ENCODE results near the gene TMEM244.
"Not testable (repeated sequence)": the region's sequence is repeated elsewhere in the genome, so short reads cannot be mapped to it uniquely, and the experiment has no call there.

Gene TMEM244

GRCh38 chr6:129860908-129861665, at the start of gene TMEM244:
TMEM244 (minus strand) TSS chr6:129861315; CDS start chr6:129861188, 127 bp downstream.
- DNase-seq (ENCODE audit: extremely low read depth in 1 of 2, low read depth in 1 of 2), result no peak

DNA sequence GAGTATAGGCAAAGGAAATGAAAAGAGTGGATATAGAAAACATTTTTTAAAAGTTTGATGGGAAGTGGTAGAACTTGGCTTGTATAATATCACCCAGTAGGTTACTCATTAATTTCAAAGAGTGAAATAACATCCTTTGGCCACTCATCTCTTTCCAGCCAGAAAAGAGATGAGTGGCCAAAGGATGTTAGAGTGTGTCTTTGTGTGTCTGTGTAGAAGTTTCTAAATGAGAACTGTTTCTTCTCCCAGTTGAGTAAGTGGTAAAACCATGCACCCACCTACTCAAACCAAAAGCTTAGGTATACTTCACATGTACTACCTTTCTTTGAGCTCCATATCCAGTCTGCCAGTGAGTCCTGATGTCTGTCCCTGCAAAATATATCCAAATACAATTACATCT, 47.7 kb upstream of the TMEM244 start:
- no peak for DNase-seq (ENCODE audit: extremely low read depth in 1 of 2, low read depth in 1 of 2)

GRCh38 chr6:129908356-129908755, 47.2 kb upstream of the TMEM244 start:
- no peak for DNase-seq (ENCODE audit: extremely low read depth in 1 of 2, low read depth in 1 of 2)

DNA sequence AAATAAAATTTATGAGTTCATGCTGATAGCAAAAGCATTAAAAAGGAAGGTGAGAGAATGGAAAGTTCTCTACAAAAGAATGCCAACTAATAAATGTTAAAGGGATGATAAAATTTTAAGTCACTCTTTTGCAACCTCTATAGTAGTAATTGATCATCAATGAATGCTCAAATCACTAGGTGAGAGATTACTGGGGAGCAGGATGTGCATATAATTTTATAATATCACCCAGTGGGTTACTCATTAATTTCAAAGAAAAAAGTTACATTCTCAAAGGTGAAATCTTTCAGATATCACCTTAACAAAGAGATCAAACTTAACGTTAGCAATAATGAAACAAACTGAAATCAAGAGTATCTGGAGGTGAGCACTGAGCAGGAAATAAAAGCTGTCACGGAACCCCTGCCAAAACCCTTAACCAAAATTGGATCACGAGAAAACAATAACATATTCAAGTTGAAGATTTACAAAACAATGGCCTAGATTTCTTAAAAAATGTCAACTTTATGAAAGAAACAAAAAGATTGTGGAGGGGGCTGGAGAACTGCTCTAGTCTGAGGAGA, 45.5 kb upstream of the TMEM244 start:
- DNase-seq (ENCODE audit: extremely low read depth in 1 of 2, low read depth in 1 of 2), result no peak

DNA sequence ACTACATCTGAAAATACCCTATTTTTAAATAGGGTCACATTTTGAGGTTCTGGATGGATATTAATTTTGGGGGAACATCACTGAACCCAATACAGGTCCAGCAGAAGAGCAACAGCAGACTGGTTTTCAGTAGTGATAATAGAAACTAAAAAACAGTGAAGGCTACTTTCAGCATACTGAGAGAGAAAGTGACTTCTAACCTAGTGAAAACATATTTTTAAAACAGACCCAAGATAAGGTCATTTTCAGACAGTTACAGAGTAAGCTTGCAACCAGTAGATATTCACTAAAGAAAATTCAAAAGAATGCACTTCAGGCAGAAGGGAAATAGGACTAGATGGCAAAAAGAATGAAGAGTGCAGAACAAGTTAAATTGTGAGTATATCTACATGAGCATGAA, 42.0 kb upstream of the TMEM244 start:
- DNase-seq (ENCODE audit: extremely low read depth in 1 of 2, low read depth in 1 of 2), result no peak

DNA sequence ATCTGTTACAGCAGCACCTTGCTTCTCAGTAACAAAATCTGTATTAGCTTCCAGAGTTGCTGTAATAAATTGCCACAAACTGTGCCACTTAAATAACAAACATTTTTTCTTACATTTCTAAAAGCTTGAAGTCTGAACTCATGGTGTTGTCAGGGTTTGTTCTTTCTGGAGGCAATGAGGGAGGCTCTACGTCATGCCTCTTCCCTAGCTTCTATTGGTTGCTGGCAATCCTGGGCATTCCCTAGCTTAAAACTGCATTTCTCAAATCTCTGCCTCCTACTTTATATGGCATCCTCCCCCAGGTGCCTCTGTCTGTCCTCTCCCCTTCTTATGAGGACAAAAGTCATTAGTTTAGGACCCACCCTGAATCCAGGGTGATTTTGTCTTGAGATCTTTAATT, 41.6 kb upstream of the TMEM244 start:
- no peak for DNase-seq (ENCODE audit: extremely low read depth in 1 of 2, low read depth in 1 of 2)

GRCh38 chr6:129901910-129902309, 40.8 kb upstream of the TMEM244 start:
- no peak for DNase-seq (ENCODE audit: extremely low read depth in 1 of 2, low read depth in 1 of 2)

- no peak for DNase-seq (ENCODE audit: extremely low read depth in 1 of 2, low read depth in 1 of 2)
These were observed 34.6 kb upstream of the TMEM244 start for GRCh38 chr6:129895692-129896091.

- DNase-seq (ENCODE audit: extremely low read depth in 1 of 2, low read depth in 1 of 2), result no peak
These were observed 33.8 kb upstream of the TMEM244 start for GRCh38 chr6:129894921-129895320.

- no peak for DNase-seq (ENCODE audit: extremely low read depth in 1 of 2, low read depth in 1 of 2)
These were observed 32.5 kb upstream of the TMEM244 start for GRCh38 chr6:129893640-129894039.

DNA sequence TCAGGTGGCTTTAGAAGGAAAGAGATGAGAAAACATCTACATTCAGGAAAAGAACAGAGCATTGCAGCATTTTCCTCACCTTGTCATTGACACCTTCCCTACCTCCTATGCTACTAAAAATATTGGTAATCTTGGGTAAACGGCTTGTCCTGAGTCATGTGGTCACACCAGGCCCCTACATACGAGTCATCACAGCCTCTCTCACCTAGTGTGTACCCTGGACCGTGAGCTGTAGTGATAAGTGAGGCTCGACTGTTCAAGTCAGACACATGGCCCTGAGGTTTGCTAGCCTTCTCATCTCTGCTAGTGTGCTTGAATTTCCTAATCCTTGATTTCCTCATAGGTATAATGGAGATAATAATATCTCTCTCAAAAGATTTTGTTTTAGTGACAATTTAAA, 29.6 kb upstream of the TMEM244 start:
- DNase-seq (ENCODE audit: extremely low read depth in 1 of 2, low read depth in 1 of 2), result no peak

GRCh38 chr6:129890164-129890563, 29.0 kb upstream of the TMEM244 start:
- no peak for DNase-seq (ENCODE audit: extremely low read depth in 1 of 2, low read depth in 1 of 2)

GRCh38 chr6:129889580-129889979, 28.5 kb upstream of the TMEM244 start:
- no peak for DNase-seq (ENCODE audit: extremely low read depth in 1 of 2, low read depth in 1 of 2)

DNA sequence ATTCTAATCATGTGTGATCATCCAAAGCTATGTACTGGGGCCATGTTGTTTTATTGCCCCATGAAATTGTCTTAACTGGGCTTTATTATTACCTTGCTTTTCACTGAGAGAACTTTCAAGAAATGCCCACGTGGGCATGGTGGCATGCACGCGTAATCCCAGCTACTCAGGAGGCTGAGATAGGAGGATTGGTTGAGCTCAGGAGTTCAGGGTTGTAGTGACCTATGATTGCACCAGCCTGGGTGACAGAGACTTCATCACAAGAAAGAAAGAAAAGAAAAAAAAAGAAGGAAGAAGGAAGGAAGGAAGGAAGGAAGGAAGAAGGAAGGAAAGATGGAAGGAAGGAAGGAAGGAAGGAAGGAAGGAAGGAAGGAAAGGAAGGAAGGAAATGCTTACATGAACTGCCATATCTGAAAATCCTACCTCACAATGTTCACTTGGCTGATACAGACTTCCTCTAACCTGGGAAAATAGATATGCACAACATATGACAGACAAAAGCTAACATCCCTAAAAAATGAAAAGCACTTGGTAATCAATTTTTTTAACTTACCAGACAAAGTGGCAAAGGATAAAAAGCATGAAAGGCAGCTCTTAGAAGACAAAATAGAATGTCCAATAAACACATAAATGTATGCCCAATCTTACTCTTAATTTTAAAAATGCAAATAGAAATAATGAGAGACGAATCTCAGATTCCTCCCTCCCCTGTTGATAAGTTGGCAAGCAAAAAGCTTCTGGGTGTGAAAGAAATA, 25.5 kb upstream of the TMEM244 start:
- DNase-seq (ENCODE audit: extremely low read depth in 1 of 2, low read depth in 1 of 2), result no peak

DNA sequence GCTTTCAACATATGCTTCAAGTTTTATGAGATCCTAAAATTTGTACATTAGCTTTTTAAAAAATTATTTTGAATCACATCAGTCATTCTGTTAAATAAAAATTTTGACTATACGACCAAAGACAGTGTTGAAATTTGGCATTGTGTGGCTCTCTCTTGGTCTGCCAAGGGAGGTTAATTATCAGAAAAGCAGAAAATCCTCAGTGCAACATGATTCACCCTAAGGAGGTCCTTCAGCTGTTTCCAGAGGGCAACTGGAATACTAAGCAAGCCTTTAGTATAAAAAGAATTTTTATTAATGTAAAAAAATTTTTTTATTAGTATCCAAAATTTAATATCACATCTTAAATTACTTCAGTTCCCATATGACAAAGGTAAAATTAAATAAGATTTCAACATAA, 23.1 kb upstream of the TMEM244 start:
- DNase-seq (ENCODE audit: extremely low read depth in 1 of 2, low read depth in 1 of 2), result no peak

- no peak for DNase-seq (ENCODE audit: extremely low read depth in 1 of 2, low read depth in 1 of 2)
These were observed 21.5 kb upstream of the TMEM244 start for GRCh38 chr6:129882510-129883023.

DNA sequence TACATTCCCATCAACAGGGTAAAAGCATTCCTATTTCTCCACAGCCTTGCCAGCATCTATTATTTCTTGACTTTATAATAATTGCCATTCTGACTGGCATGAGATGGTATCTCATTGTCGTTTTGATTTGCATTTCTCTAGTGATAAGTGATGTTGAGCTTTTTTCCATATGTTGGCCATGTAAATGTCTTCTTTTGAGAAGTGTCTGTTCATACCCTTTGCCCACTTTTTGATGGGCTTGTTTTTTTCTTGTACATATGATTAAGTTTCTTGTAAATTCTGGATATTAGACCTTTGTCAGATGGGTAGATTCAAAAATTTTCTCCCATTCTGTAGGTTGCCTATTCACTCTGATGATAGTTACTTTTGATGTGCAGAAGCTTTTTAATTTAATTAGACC, 16.8 kb upstream of the TMEM244 start:
- DNase-seq (ENCODE audit: extremely low read depth in 1 of 2, low read depth in 1 of 2), result not testable (repeated sequence)

- DNase-seq (ENCODE audit: extremely low read depth in 1 of 2, low read depth in 1 of 2), result no peak
These were observed 14.8 kb upstream of the TMEM244 start for GRCh38 chr6:129875610-129876520.

DNA sequence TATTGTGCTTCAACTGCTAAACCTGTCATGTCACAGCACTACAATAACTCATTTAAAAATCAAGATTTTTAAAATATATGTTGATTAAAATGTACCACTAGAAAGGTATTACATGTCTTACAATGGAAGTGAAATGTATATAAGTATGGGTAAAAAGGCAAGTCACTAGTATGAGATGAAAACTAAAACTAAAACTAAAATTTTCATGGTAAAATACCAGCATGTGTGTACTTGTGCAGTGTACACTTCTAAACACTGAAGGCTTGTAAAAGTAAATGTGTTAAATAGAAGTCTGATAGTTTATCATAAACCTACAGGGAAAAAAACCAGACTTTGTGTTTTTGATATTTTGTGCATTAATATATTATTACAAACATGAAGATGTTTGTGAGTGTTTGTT, 13.7 kb upstream of the TMEM244 start:
- no peak for DNase-seq (ENCODE audit: extremely low read depth in 1 of 2, low read depth in 1 of 2)

GRCh38 chr6:129872586-129872985, 11.5 kb upstream of the TMEM244 start:
- no peak for DNase-seq (ENCODE audit: extremely low read depth in 1 of 2, low read depth in 1 of 2)

GRCh38 chr6:129871221-129871620, 10.1 kb upstream of the TMEM244 start:
- DNase-seq (ENCODE audit: extremely low read depth in 1 of 2, low read depth in 1 of 2), result no peak

All from activated CD8-positive, alpha-beta memory T cell treated with anti-CD3 and anti-CD28 coated beads for 1 hour (primary cell).